ENCODE results near the gene CCR4. TPM values are rescaled to one million over a fixed set of nuclear protein-coding genes. Genes with fewer than 3 reads are reported as not detected.
A peak's percentile ranks its signal among the peaks of the same experiment; 100 is the strongest.

Gene CCR4
- total RNA-seq, 1 donor: under 0.01 TPM

GRCh38 chr3:32952369-32953077 lies 1.1 kb downstream of the CCR4 start:
- no peak overlapping the region for H3K4me3 ChIP-seq (ENCODE audit: low read depth, low read length)
- TF ChIP-seq CTCF (IDR thresholded peaks at IDR 0.05; ENCODE audit: insufficient read depth, low read length): no peak
- DNase-seq (ENCODE audit: low read depth): no peak

GRCh38 chr3:32954506-32954905 lies 3.1 kb downstream of the CCR4 start:
- H3K4me3 ChIP-seq (ENCODE audit: low read depth, low read length): no peak overlapping the region
- no peak for DNase-seq (ENCODE audit: low read depth)
- no peak for TF ChIP-seq CTCF (IDR thresholded peaks at IDR 0.05; ENCODE audit: insufficient read depth, low read length)

- no peak overlapping the region for H3K4me3 ChIP-seq (ENCODE audit: low read depth, low read length)
- TF ChIP-seq CTCF (IDR thresholded peaks at IDR 0.05; ENCODE audit: insufficient read depth, low read length): no peak
- peak; percentile 43 for DNase-seq (ENCODE audit: low read depth)
Measured at GRCh38 chr3:32956750-32957570, 5.5 kb downstream of the CCR4 start.

- no peak overlapping the region for H3K4me3 ChIP-seq (ENCODE audit: low read depth, low read length)
- no peak for TF ChIP-seq CTCF (IDR thresholded peaks at IDR 0.05; ENCODE audit: insufficient read depth, low read length)
- peak; percentile 51 for DNase-seq (ENCODE audit: low read depth)
Measured at GRCh38 chr3:32958509-32958908, 7.1 kb downstream of the CCR4 start.

- no peak overlapping the region for H3K4me3 ChIP-seq (ENCODE audit: low read depth, low read length)
- no peak for DNase-seq (ENCODE audit: low read depth)
- TF ChIP-seq CTCF (IDR thresholded peaks at IDR 0.05; ENCODE audit: insufficient read depth, low read length): no peak
Measured at GRCh38 chr3:32959371-32959770, 7.9 kb downstream of the CCR4 start.

GRCh38 chr3:32960404-32961170 lies 9.1 kb downstream of the CCR4 start:
- no peak overlapping the region for H3K4me3 ChIP-seq (ENCODE audit: low read depth, low read length)
- TF ChIP-seq CTCF (IDR thresholded peaks at IDR 0.05; ENCODE audit: insufficient read depth, low read length): no peak
- no peak for DNase-seq (ENCODE audit: low read depth)

All from fibroblast of the aortic adventitia (primary cell).